ENCODE results near the gene TCF25.
"Not testable (repeated sequence)": the region's sequence is repeated elsewhere in the genome, so short reads cannot be mapped to it uniquely, and the experiment has no call there.

TCF25 gene

GRCh38 chr16:89934611-89935553, 61.5 kb downstream of the TCF25 start:
- no peak for TF ChIP-seq CTCF (IDR thresholded peaks at IDR 0.05; ENCODE audit: low read depth, low read length, missing control alignments)
- no peak for DNase-seq (ENCODE audit: extremely low read depth, low read depth)
- H3K4me3 ChIP-seq (replicated peaks; ENCODE audit: low read depth, low read length), result no peak overlapping the region

- H3K4me3 ChIP-seq (replicated peaks; ENCODE audit: low read depth, low read length); DNase-seq (ENCODE audit: extremely low read depth, low read depth): not testable (repeated sequence)
Measured at GRCh38 chr16:89935620-89936019, 62.2 kb downstream of the TCF25 start.

- TF ChIP-seq CTCF (IDR thresholded peaks at IDR 0.05; ENCODE audit: low read depth, low read length, missing control alignments), result no peak
- no peak overlapping the region for H3K4me3 ChIP-seq (replicated peaks; ENCODE audit: low read depth, low read length)
- DNase-seq (ENCODE audit: extremely low read depth, low read depth), result no peak
Measured at GRCh38 chr16:89936034-89936433, 62.6 kb downstream of the TCF25 start.

- DNase-seq (ENCODE audit: extremely low read depth, low read depth), result no peak
- H3K4me3 ChIP-seq (replicated peaks; ENCODE audit: low read depth, low read length), result no peak overlapping the region
- TF ChIP-seq CTCF (IDR thresholded peaks at IDR 0.05; ENCODE audit: low read depth, low read length, missing control alignments), result no peak
Measured at GRCh38 chr16:89936508-89936907, 63.1 kb downstream of the TCF25 start.

GRCh38 chr16:89936981-89937380, 63.6 kb downstream of the TCF25 start:
- no peak overlapping the region for H3K4me3 ChIP-seq (replicated peaks; ENCODE audit: low read depth, low read length)
- TF ChIP-seq CTCF (IDR thresholded peaks at IDR 0.05; ENCODE audit: low read depth, low read length, missing control alignments), result no peak
- DNase-seq (ENCODE audit: extremely low read depth, low read depth), result no peak

GRCh38 chr16:89938175-89938885, 64.9 kb downstream of the TCF25 start:
- DNase-seq (ENCODE audit: extremely low read depth, low read depth), result no peak
- TF ChIP-seq CTCF (IDR thresholded peaks at IDR 0.05; ENCODE audit: low read depth, low read length, missing control alignments), result no peak
- no peak overlapping the region for H3K4me3 ChIP-seq (replicated peaks; ENCODE audit: low read depth, low read length)

- no peak for DNase-seq (ENCODE audit: extremely low read depth, low read depth)
- no peak overlapping the region for H3K4me3 ChIP-seq (replicated peaks; ENCODE audit: low read depth, low read length)
- no peak for TF ChIP-seq CTCF (IDR thresholded peaks at IDR 0.05; ENCODE audit: low read depth, low read length, missing control alignments)
Measured at GRCh38 chr16:89944773-89945172, 71.4 kb downstream of the TCF25 start.
